Right ventricle myocardium superior (tissue), 1 donor: ENCODE data around the gene SPIRE1. TPM values are rescaled to one million over a fixed set of nuclear protein-coding genes. Genes with fewer than 3 reads are reported as not detected.
A peak's percentile ranks its signal among the peaks of the same experiment; 100 is the strongest.

ENCODE experiments used
- ATAC-seq: fragments of 200-7000 bp; cut with Tn5 transposase; one replicate; pipeline ENCODE4 v1.9.1; 2020; ENCODE audit warnings: mild to moderate bottlenecking; ENCODE audit not compliant: poor library complexity
- DNase-seq: peaks from one replicate; pipeline ENCODE4 v3.0.0-alpha.2; 2020
- intact Hi-C: fragments of 100-400 bp; cut with DNase I; formaldehyde crosslinking; loops from one replicate; pipeline ENCODE4 v1.11.2; 2022
- long read RNA-seq: library from polyadenylated mRNA; unstranded; transcript quantifications from one replicate; pipeline ENCODE4 v2.0.0, GENCODE V29; 2021
- total RNA-seq: library from RNA; stranded (reverse); fragmentation: NEBNext Ultra II Directional; extraction: Animal tissue kit (Norgen Biotek cat#: 25700); gene quantifications from one replicate; pipeline ENCODE4 v1.2.1, GENCODE V29; 2021
- donor health status: DM: no; HTN: yes; CAD: no; lungs with severe emphysema.

The SPIRE1 gene
- 33.5 TPM for total RNA-seq
- long read RNA-seq, full-length matches to known transcripts: 60 of 69 reads
- long read RNA-seq, partial matches to known transcripts: 3 of 69 reads
- long read RNA-seq, other reads (novel, unspliced or antisense): 6 of 69 reads

DNA sequence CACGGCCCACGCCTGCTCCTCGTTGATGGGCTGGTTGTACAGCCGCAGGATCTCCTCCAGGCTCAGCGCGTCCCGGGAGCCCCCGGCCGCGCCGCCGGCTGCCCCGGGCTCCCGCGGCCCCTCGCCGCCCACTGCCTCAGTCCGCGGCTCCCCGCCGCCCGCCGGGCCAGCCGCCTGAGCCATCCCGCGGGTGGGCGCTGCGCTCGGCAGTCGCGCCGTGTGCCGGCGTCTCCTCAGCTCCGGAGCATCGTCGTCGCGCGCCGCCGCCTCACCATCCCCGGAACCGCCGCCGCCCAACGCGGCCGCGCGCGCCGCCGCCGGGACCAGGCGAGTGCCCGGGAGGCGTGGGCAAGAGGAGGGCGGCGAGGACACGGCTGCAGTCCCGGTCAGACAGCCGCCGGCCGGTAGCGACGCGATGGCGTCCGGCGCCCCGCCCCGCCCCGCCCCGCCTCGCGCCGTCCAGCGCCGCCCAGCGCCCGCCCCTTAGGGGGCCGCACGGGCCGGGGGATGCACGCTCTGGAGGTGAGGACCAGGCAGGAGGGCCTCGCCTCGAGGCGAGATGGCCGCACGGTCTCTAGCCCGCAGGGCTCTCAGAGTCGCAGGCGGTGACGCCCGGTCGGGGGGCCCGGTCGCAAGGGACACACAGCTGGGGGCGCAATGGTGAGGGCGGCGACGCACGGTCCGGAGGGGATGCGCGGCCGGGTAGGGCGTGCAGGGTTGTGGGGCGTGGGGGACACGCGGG lies at the start of gene SPIRE1:
TSS of gene SPIRE1 (minus strand) at position 424 of the 742 bp plus-strand sequence. CDS start at position 183, 241 bp downstream.
- peak; percentile 90 for ATAC-seq
- intact Hi-C loops: loop anchor here (5.0 kb wide), 1 partner anchor 121 kb away; no protein-coding TSS in a partner anchor
- peak; percentile 89 for DNase-seq

DNA sequence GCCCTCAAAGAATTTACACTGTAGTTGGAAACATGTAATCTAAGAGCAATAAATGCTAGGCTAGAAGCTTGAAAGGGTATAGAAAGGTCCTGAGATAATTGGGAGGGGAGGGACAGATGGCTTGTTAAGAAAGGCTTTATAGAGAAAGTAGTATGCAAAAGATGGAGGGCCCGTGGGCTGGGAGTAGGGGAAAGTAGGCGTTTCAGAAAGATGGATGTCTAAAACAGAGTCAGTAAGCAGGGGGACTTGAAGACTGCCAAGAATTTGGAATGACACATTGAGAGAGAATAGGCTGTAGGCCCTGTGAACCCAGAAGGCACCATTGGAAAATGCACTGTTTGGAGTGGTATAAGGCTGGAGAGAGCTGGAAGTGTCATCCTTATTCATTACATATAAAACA lies 45.8 kb upstream of the SPIRE1 start:
- intact Hi-C loops: no loop called here

DNA sequence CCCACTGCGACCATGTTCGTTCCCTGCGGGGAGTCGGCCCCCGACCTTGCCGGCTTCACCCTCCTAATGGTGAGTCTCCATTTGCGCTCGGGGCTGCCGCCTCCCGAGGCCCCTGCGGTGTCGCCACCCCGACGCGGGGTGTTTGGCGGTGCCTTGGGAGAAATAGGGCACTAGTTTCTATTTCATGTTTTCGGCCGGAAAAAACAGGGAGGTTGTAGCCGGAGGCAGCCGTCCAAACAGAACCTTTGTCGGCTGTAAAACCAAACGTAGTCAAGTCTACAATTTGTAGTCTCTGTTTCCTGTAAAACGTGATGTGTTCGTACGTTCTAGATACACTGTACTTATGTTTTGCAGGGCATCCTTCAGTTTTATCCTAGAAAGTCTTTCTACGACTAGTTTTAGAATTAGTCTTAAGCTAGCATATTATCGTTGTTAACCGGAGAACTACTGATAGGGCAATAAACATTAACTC lies 45.2 kb upstream of the SPIRE1 start:
- ATAC-seq (no peak), DNase-seq (no peak)
- intact Hi-C loops: no loop called here

More for the DNA sequence above, 45.8 kb upstream of the SPIRE1 start:
- DNase-seq (no peak), ATAC-seq (no peak)

DNA sequence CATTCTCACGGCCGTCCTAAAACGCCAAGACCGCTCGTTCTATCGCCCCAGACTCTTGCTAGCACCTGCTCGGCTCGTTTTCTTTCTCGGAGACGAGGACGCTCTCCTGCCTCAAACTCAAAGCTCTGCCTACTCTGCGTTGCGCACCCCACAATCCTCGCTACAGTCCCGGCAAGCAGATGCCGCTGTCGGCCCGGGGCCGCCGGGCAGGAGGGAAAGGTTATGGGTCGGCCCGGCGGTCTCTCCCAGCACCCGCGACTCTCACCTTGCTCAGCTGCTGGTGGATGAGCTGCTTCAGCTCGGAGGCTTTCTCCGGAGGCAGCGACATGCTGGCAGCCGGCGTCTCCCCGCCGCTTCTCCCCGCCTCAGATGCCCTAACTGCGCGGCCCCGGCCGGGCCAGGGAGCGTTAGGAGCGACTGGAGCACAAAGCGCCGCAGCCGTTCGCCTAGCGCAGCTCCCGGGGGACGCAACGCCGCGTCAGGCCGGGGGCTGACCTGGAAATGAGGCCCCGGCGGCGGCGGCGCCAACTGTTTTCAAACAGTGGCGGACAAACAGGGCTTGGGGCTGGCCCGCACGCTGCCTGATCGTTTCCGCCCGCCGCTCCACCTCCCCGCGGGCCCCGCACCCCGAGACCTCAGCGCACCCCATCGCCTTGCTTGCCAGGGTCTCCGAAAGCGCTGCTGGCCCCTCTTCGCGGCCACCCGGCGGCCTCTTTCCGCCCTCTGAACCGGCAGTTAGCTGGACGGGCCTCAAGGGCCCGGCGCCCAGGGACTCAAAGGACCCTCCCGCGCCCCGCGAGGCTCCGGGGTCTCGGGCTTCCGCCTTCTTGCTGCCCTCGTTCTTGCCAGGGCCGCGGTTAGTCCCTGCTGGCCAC lies 44.6 kb upstream of the SPIRE1 start, which contains the start of the genes CEP76 and PSMG2:
TSS of gene CEP76 (minus strand) at position 503 of the 875 bp plus-strand sequence. CDS start at position 328, 175 bp downstream.
TSS of gene PSMG2 (plus strand) at position 822 of the 875 bp plus-strand sequence. CDS start 66 bp downstream, outside the sequence.
- ATAC-seq (peak; percentile 99), DNase-seq (peak; percentile 97)
- intact Hi-C loops: no loop called here

DNA sequence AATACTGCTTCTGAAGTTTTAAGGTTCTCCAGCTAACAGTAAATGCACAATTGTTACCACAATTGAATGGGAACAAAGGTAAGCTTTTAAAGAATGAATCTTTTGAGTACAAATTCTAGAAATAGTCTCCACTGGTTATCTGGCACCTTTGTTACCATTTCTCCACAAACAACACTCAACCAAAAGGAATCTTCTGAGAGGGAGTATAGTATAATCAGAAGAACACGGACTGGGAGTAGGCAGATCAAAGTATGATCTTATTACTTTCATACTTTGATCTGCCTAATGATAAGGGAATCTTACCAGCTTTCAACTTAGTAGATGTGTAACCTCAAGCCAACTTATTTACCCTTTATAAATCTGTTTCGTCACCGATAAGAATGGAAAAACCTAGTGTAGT lies 43.3 kb upstream of the SPIRE1 start:
- no peak for ATAC-seq

DNA sequence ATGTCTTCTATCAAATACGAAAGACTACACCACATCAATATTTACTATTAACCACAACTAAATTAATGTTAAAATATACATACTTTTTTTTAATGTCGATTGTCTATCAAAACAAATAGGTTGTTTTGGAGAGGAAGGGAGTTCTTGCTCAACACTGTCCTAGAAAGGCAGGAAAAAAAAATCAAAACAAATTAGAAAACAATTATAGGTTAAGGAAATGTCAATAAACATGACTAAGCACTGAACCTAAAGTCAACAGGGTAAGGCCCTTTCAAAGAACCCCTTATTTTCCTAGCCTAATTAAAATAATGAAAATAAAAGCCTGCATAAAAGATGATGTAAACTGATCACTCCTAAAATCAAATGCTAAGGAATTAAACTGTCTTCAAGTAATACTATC lies 41.8 kb upstream of the SPIRE1 start:
- DNase-seq (no peak), ATAC-seq (no peak)
- intact Hi-C loops: no loop called here

More for the DNA sequence above, 43.3 kb upstream of the SPIRE1 start:
- no peak for DNase-seq
- intact Hi-C loops: no loop called here

DNA sequence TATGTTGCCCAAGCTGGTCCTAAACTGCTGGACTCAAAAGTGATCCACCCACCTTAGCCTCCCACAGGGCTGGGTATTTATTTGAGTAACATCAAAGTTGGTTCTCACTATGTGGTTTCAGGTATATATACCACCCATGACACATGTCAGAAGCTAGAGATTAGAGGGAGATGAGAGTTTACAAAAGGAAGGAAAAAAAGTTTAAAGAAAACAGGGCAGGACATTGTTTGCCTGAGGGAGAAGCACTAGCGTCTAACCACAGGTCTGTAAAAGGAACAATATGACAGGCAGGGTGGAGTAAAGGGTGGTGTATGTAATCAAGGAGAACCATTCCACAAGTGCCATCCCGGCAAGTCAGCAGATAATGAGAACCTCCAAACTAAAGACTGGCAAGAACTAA lies 36.1 kb upstream of the SPIRE1 start:
- ATAC-seq: no peak

DNA sequence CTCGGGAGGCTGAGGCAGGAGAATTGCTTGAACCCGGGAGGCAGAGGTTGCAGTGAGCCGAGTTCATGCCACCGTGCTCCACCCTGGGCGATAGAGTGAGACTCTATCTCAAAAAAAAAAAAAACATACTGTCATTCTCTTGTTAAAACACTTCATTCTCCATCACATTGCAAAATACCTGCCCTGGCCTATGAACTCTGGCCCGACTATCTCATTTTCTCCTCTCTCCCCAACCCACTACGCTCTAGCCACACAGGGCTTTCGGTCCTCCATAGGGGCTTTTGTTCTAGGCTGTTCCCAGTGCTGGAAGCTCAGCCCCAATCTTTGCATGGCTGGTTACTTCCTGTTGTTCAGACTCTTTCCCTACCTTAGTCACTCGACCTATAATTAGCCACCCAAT lies 34.3 kb upstream of the SPIRE1 start:
- intact Hi-C loops: no loop called here
- ATAC-seq: no peak
- no peak for DNase-seq

More for the DNA sequence above, 36.1 kb upstream of the SPIRE1 start:
- DNase-seq: no peak
- intact Hi-C loops: no loop called here

DNA sequence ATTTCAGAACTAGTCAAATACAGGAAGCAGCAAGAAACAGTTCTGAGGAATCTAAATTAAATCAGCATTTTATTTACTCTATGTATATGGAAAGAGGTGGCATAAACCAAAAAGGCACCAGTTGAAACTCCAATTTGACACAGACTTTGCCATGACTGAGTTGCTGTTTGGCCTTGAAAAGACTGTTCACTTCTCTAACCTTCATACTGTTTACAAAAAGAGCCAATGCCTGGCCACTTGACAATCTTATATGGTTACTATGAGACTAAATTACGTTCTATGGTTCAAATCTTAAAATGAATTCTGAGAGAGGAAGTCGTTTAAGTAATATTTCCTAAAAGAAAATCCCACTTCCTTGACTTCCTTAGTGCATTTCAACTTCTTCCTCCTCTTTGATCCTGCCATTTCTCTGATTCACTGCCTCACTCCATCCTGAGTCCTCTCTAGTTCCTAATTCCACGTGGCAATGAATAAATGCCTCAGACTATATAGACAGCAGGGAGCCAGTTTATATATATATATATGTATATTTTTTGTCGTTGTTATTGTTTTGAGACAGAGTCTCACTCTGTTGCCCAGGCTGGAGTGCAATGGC lies 31.4 kb upstream of the SPIRE1 start:
- DNase-seq (no peak), ATAC-seq (no peak)
- intact Hi-C loops: no loop called here

DNA sequence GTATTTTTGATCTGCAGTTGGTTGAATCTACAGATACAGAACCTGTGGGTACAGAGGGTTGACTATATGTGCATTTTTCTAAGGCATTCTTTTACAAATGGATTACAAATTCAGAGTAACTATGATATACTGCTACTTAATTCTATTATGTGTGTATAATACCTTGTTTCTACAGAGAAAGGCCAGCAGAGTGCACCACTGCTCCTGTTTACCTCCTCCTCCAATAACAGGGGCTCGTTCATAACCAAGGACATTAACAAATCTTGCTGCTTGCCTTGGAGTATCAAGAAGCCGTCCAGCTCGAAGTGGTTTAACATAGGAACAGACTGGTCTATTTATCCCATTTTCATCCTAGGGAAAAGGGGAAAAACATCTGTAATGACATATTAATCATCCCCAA lies 28.2 kb upstream of the SPIRE1 start:
- intact Hi-C loops: no loop called here
- ATAC-seq (no peak), DNase-seq (no peak)

DNA sequence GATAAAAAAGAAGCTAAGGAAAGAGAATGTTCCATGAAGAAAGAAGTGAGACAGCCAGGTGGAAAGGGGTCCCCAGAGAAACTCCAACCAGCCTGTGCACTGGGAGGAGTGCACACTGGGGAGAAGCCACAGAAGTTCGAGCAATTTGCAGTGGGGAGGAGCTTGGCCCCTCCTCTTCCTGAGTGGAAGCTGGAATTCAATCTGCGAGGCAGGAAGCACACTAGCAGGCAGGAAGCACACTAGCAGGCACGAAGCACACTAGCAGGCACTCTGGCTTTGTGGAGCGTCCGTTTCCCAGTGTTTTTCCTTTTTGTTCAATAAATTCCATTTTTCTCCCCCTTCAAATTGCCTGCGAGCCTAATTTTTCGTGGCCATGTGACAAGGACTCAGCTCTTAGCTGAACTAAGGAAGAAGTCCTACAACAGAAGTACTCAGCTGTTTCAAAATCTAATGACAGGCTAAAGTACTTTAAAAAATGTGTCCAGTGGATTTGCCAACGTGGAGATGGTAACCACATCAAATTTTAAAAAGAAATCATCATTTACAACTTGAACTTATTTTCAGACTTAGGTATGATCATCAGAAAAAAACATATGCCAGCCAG lies 21.4 kb upstream of the SPIRE1 start:
- intact Hi-C loops: no loop called here
- ATAC-seq: peak; percentile 93
- DNase-seq: peak; percentile 72

DNA sequence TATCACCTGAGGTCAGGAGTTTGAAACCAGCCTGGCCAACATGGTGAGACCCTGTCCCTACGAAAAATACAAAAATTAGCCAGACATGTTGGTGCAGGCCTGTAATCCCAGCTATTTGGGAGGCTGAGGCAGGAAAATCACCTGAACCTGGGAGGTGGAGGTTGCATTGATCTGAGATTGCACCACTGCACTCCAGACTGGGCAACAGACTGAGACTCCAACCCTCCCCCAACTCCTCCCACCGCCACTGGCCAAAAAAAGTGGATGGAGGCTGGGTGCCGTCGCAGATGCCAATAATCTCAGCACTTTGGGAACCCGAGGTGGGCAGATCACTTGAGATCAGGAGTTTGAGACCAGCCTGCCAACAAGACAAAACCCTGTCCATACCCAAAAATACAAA lies 10.1 kb upstream of the SPIRE1 start:
- ATAC-seq (no peak), DNase-seq (no peak)
- intact Hi-C loops: no loop called here

DNA sequence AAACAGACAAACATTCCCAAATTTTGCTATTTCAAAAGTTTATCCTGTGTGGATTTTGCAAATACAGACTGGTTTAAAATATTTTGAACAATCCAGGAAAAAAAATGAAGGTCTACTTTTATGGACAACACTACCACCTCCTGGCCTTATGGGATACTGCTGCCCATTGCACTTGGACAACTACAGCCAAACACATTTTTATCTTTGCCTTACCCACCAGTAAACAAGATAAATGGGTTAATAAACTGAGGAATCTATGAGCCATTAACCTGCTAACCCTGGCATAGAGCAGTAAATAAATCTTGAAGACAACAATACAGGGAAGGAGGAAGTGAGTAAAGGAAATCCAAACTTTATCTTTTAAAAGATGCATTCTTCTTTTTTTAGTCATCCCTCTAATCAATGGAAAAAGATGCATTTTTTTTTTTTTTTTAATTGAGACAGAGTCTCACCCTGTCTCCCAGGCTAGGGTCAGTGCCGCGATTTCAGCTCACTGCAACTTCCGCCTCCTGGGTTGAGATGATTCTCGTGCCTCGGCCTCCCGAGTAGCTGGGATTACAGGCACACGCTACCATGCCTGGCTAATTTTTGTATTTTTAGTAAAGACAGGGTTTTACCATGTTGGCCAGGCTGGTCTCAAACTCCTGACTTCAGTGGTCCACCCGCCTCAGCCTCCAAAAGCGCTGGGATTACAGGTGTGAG lies 2.1 kb upstream of the SPIRE1 start:
- no peak for DNase-seq
- ATAC-seq: no peak
- intact Hi-C loops: loop anchor here (5.0 kb wide), 2 partner anchors 123 to 268 kb away; no protein-coding TSS in a partner anchor

DNA sequence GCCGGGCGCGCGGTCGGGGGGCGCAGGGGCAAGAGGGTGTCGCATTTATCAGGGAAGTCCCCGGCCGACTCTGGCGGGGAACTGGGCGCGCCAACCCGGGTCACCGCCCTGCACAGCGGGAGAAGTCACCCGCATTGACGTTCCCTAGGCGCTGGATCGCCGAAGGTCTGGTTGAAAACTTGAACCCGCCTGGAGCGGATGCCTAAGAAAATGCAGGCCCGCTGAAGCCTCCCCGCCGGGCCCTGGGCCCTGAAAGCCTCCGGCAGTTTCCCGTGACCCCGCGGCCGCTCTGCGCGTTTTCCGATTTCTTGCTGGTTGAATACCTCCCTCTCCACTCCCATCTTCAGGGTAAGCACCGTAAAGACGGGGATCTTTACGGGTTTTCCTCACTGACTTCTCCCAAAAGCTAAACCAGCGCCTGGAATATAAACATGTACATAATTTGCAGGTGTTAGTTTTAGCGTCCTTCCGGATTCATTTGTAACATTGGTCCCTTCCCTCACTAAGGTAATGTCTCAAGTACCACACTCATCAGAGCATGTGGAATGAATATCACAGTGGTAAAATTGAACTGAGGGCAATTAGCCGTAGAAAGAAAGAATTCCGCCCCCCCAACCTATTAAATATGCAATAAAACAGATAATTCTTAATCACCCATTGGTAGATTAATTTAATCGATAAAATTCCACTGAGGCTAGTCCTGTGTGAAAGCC lies 675 bp upstream of the SPIRE1 start:
- peak; percentile 67 for DNase-seq
- ATAC-seq: peak; percentile 57
- intact Hi-C loops: loop anchor here (5.0 kb wide), 1 partner anchor 121 kb away; no protein-coding TSS in a partner anchor

DNA sequence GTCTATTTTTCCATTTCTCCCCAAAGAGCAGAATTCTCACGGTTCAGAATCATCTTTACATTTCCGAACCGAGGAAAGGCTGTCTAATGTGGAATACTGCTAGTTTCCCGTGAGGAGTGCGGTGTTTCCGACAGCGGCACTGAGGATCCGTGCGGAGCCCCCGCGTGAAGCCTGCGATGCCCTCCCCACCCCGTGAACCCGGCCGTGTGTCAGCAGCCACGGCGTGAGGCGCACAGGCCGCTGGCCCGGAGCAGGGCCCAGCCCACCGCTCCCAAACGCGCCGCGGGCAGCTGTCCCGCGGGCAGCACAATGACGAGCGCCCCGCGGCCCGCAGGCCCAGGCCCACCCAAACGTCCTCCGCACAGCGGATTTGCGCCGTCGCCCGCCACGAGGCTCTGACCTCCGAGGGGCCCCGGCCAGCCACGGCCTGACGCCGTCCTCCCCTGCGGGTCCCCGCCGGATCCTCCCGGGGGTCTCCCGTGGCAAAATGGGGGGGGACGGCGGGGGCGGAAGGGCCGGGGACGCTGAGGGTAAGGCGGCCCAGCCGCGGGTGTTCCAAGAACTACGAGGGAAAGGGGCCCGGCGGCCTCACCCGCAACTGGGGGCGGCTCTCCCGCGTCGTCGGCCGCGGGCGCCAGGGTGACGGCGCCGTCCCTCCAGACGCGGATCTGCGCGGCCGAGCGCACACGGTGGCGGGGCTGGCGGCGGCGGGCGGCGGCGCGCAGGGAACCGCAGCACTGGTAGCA lies 796 bp downstream of the SPIRE1 start:
- ATAC-seq (peak; percentile 71), DNase-seq (peak; percentile 68)
- intact Hi-C loops: loop anchor here (5.0 kb wide), 1 partner anchor 120 kb away; no protein-coding TSS in a partner anchor

DNA sequence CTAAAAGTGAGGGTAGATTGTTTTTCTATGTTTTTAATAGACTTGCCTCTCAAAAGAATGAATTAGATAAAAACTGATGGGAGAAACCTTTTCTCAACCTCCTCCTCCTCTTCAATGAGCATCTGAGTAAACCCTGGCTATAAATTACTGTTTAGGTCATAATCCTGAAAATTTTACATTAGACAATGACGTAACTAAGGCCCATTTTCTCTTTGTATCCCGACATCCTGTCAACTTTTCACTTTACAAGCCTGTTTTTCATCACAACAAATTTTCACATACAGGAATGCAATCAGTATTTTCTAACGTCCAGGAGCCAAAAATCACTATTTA lies 1.3 kb downstream of the SPIRE1 start:
- no peak for ATAC-seq
- no peak for DNase-seq
- intact Hi-C loops: loop anchor here (5.0 kb wide), 1 partner anchor 119 kb away; no protein-coding TSS in a partner anchor
